ENCODE results near the gene NFIA.

NFIA gene

DNA sequence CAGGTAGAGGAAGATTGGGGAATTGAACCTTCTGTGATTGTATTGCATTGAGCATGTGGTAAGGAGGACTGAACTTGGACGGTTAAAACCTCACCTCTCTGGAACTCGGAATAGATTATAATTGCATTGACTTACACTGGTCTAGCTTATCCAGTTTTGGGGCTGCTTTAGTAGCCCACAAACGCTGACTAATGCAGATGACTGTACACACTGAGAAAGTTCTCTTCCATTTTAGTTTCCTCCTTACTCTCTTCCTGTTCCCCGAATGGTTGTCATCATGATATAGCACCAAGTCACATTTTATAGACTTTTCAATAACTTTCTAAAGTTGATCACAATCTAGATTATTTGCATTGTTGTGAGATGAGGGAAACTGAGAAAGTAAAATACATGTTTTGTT lies 78.2 kb downstream of the NFIA start:
- no peak for DNase-seq

DNA sequence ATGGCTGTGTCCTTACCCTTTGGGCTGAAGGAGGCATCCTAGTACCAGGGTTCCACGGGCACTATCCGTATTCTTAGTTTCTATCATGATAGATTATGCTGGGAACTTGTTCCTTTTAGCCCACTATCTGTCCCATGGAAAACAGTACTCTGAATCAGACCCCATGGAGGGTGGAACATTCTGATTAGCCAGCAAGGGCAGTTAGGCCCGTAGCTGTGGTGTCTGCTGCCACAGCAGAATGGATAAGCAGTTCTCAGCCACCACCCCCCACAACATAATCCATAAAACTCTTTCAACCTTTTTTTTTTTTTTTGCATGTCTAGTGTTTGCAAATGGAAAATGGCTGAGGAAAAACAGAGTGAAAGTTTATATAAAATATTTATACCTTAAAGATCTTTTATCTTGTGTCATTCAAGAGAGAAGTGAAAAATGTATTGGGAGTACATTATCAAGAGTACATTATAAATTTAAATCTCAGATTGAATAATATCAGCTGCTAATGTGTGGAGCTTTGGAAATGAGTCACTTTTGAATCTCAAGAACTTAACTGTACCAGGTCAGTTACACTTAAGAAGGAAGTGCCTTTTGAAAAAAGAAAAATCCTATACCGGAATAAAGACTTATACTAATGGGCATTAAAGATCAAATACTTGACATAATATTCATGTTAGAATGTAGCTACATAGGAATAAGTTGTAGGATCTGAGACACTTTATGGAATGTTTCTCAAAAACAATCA lies 80.3 kb downstream of the NFIA start:
- no peak for DNase-seq

DNA sequence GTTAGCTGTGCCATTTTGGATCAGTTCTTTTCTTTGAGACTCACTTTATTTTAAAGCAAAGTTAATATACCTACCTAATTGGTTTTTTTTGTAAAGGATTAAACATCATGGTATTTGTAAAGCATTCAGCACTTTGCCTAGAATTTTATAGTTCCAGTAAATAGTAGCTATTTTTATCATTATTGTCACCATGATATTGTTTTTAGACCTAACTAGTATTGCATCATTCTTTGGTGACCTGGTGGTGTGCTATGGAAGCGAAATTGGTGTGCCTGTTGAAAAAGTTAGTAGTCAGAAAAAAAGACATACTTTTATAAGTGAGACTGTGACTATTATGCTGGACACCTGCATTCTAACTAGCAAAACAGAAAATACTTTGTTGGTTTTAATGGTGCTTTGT lies 81.0 kb downstream of the NFIA start:
- no peak for DNase-seq

DNA sequence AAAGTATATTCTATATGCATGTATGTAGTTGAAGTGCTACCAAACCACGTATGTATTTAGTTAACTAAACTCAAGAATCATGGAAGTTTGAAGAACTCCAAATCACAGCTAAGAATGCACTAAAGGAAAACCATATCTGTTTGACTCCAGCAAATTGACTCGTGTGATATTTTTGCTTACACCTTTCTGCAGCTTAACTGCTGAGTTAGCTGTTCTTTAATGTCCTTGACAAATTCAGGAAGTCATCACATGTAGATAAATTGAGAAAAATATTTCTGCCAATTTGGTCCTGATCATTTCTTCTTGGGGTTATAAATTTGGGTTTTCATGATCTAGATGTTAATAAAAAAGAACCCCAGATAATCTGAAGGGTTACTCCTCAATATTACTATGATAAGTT lies 83.0 kb downstream of the NFIA start:
- no peak for DNase-seq

DNA sequence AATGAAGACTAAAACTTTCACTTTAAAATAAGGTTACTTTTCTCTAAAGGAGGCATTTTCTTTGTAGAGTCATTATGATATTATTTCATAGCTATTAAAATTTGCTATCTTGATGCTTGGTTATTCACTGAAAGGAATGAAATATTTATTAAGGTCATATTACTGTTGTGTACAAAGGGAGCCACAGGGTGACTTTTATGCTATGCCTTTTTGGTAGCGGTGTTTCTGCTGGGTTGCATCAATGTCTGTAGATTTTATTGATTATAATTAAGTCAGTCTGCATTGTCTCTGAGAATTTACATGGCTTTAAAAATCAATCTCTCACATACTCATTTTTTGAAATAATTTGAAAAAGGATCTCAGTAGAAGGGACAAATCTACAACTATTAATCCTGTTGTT lies 84.9 kb downstream of the NFIA start:
- no peak for DNase-seq

DNA sequence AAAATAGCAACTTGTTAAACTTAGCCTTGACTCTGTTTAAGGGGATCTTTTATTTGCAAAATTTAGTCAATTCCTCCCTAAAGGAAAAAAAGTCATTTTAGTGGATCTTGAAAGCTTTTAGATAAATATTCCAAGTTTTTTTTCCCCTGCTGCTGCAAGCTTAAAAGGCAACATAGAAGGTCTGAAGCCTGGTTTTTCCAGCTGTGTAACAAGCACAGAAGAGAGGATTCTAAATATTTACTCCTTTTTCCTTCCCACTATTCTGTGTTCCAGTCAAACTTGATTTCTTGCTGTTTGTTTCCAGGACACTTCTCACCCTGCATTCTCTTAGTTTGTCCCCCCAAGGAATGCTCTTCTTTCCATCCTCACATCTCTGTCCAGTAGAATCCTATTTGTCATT lies 86.7 kb downstream of the NFIA start:
- DNase-seq: no peak

DNA sequence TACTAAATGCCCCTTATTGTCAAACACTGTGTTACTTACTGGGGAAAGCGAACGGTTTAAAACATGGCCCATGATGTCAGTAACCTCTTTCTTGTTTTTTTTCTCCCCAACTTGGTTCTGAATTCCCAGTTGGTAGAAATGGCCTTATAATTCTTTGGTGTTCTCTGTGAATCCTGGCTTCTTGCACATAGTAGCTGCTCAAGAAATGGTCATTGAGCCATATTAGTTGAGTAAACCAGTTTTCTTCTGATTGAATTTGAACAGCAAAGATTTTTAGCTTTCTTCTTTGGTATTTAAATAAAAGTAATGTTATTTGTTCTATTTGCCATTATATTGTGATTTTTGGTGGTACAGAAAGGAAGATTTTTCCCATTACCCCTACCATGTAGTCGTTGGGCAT lies 87.3 kb downstream of the NFIA start:
- DNase-seq: no peak

DNA sequence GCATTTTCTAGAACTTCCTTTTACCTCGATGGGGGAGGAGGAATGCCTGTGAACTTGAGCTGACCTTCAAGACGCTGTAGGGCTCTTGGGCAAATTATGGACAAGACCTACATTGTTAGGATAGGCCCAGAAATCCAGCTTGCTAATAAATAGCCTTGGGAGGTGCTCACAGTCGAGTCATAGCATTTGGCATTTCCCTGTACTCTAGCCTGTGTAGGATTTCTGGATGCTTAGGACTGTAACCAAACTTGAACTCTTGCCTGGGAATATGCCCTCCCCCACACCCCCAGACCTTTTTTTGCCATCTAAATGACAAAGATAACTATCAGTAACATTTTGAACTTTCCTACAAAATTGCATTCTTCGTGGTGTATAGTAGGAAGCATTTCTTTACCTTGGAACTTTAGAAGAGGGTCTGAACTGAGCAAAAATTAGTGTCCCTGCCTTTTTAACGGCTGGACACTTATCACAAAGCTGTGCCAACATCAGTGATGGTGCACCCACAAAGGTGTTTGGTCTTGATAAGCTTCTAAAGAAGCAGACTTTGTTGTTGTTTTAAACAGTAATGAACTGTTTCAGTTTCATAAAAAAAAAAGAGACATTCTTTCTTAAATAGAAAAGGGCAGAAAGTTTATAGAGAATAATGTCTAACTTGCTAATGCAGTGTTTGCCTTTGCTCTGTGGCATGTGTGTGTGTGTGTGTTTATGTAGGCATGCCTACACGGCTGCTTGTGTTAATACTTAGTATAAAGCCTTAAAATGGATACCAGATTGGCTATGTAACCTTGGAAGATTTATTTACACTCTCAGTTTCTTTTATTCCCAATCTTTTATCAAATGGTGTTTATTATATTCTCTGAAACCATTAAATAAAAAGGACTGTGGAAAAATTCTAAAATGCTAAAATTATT lies 88.2 kb downstream of the NFIA start:
- DNase-seq: no peak

DNA sequence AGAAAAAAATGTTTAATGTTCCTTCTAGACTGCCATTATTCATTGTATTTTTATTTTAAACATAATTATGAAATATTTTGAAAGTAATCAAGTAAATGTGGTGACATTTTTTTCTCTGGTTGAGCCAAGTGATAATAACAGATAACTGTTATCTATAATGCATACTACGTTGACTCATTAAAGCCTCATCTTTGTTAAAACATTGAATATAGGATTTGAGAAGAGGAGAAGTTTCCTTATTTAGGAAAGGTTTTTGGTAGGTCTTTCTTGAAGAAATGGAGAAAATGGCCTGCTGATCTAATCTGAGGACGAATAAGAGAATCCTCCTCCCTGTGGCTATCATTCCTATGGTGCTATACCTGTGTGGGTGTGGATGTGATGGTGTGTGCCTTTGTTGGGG lies 89.0 kb downstream of the NFIA start:
- DNase-seq: no peak

DNA sequence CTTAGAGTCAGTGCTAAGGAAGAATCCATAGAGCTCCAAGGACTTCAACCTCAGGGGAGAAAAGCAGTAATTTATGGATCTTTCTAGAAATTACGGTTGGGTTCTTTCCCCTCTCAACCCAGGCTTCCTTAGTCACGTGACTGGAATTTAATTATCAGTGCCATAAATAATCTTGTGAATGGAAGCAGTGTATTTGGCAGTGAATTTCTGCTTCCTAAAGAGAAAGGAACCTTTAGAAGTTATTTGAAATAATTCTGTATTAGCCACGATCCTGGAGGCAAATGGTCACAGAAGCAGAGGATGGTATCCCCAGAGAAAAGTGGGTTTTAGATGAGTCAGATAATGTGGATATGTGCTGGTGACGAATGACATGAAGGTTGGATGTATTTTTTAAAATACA lies 89.6 kb downstream of the NFIA start:
- no peak for DNase-seq

DNA sequence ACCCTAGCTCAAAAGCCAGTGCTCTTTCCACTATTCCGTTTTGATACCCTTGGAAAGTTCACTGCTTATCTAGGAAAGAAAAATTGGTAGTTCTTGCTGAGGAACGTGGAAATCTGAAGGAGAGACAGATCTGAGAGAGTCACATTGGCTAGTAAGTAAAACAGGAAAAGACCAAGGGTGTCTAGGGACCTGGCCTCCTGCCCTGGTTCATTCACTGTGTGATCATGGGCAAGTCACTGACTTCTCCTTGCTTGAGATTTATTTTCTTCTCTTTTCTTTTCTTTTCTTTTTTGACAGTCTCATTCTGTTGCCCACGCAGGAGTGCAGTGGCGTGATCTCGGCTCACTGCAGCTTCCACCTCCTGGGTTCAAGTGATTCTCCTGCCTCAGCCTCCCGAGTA lies 90.8 kb downstream of the NFIA start:
- DNase-seq: no peak

DNA sequence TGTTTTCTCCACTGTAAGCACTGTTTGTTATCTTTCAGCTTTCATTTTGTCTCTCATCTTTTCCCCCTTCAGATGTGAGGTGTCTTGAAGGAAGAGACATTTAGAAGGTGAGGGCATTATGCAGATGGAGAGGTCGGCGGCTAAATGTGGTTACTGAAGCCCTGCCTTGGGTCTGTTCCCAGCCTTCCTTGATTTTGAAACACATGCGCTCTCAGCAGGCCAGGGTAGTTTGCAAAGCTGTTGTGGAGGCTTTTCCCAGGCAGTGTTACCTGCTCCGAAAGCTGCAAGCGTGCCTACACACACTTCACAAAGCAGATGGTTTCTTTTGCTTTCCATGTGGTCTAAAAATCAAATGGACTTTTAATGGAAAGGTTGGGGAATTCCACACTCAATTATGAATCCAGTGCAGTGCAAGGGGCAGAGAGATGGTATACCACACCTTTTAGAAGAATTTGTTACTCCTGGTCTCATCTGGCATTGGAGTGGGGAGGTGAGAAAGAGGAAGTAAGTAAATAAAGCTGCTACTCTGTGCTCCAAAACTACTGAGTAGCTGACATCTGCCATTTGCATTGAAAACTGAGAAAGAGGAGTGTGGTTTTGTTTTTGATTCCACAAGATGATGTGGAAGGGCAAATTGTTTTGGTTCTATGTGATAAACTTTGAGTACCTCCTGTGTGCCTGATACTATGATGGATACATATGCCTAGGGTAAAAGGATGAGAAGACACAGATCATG lies 91.9 kb downstream of the NFIA start:
- DNase-seq: no peak

DNA sequence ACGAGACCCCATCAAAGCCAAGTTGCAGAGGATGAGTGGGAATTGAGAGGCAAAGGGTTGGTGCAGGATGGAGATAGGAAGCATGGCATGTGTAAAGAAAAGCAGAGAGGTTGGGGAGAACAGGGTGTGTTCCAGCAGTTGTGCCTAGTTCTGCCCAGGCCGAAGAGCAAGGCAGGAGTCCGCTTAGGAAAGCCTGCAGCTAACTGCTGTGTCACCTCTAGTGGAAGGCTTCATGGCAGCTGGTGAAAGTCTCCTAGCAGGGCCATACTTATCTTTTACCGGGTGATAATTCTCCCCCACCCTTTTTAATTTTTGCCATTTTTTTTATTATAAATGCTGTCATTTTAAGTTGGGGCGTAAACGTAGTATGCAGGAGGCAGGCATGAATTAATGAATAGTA lies 93.6 kb downstream of the NFIA start:
- no peak for DNase-seq

DNA sequence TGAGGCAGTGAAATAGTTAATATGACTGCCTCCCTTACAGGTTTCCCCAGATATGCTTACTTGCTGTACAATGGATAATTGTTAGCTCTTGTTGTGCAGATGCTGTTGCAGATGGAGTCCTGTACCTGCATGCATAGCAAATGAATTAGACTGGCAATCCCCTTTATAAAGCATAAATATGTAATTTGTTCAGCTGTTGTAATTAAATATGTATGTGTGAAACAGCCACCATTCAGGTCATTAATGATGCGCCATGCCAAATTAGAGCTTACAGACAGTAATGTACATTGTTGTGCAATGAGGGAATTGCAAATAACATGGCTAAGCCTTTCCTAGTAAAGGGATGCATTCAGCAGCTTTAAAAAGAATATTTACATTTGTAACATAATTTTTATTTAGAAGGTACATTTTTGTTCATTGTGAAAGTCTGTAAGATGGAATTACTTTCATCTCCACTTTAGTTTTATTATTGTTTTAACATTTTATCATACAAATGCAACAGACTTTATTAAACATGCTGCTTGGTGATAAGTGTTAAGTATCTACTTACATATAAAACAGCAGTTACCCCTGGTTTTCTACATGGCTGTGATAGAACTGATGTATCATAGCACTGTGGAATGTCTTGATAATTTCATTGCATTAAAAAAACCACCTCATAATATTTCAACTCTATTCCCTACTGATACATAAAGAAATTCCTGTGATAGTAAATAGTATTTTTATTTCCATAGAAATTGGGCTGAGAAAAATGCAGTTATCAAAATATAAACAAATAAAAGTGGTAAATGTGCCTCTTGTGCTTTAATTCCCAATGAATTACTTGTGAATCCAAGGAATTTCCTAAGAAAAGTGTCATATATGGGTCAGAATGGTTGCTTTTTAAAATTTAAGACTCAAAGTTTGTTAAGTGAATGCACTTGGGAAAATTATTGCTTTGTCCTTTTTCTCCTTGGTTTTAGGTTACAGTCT lies 99.0 kb downstream of the NFIA start:
- DNase-seq: no peak

DNA sequence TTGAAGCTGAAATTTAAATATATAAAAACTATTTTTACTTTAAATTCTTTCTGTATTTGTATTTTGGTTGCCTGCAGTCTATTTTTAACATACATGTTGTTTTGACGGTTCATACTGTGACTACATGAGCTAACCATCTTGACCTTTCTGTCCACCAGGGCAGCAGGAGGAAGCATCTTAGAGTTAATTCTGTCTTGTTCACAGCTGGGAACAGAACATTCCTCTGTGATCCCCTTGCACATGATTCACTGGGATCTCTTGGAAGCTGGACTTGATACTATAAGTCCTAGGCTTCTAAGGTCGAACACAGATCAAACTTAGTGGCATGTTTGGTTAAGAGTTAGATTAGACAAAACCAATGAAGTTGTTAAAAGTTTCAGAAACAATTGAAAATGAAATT lies 99.7 kb downstream of the NFIA start:
- DNase-seq: no peak

DNA sequence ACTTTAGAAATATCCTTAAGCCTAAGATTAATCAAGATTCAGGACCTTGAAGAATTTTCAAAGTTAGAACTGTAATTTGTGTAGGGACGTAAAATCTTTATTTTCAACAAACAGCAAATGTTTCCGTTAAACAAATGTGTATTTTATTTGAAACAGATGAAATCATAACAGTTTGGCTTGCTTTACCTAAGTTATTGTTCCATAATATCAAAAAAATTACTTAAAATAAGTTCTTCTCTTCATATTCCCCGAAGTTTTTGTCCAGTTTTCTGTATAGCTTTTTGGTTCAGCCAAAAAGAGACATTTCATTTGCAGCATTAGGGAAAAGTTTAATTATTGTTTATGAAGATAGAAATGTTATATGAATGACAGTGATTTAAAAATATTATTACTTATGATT lies 100.1 kb downstream of the NFIA start:
- DNase-seq: no peak

DNA sequence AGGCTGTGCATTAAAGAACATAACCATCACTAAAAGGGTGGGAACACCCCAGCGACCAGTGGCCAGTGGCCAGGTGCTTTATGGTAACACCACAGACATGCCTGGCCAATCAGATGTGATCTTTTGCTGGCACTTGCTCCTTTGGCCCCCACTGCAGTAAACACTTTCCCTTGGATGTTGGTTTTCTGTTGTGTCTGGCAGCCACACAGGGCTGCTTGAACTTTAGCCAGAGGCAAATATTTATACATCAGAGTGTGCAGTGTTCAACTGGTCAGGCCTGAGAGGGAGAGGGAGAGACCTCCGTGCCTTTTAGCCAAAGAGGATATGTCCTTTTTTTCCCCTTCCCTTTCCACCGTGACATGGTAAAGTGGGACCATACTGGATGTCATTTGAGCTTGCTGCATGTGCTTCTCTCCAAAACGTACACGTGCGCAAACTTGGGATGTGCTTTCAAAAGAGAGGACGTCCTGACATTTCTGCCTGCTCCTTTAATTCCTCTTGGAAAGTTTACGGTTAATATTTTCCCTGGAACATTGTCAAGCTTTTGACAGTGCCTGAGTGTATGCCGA lies 101.2 kb downstream of the NFIA start:
- no peak for DNase-seq

DNA sequence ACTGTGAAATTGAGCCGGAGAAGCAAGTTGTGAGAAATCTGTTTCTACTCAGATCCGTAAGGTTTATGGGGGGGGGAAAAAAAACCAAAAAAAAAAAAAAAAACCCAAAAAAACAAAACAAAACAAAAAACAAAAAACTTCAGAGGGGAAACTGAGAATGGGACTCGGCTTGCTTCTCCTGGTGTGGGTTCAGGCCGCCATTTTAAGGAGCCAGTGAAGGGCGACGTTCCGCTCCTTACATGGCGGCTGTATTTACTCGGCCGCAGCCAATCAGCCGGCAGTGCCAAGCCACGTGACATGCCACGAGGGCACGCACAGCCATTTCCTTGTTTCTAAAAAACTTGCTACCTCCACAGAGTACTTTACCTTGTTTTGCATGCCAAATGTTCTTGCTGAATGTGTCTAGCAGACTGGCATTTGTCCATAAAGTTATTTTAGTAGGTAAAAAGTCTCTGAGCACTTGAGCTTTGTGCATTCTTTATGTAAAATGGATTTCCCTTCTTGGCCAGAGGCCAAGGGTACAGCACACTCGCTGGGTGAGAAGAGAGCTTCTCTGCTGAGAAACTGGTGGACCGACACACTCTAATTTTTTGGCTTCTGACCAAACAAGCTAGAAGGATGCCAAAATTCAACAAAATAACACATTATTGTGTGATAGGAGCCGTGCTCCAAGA lies 101.8 kb downstream of the NFIA start:
- no peak for DNase-seq

DNA sequence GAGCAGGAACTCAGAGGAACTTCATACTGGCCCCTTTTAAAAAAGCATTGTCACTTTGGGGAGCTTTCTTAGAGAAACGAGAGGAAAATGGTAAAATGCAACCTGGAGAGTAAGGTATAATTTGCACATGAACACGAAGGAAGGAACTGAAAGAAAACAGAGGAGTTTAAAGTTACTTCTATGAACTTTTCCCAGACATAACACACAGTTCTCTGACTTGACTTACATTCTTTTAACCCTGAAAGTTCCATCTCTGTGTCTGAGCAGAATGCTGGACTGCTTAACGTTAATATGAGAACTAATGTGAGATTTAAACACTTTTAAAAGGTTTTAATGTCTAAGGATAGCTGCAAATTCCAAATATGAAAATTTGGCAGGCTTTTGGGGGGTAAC lies 102.3 kb downstream of the NFIA start:
- DNase-seq: no peak

DNA sequence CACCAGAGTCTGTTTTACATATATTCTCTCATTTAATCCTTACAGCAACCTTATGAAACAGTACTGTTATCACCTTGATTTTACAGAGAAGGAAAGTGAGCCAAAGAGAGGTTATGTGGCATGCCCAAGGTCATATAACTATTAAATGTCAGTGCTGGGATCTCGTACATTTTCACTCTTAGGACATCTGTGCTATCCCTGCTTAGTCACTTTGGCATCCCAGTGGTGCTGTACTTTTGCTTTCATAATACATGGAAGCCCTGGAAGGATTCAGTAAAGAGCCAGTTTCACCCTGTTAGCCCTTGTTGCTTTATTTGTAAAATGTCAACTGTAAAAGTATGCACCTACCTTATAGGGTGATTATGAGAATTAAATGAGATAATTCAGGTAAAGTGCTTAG lies 104.4 kb downstream of the NFIA start:
- DNase-seq: no peak

DNA sequence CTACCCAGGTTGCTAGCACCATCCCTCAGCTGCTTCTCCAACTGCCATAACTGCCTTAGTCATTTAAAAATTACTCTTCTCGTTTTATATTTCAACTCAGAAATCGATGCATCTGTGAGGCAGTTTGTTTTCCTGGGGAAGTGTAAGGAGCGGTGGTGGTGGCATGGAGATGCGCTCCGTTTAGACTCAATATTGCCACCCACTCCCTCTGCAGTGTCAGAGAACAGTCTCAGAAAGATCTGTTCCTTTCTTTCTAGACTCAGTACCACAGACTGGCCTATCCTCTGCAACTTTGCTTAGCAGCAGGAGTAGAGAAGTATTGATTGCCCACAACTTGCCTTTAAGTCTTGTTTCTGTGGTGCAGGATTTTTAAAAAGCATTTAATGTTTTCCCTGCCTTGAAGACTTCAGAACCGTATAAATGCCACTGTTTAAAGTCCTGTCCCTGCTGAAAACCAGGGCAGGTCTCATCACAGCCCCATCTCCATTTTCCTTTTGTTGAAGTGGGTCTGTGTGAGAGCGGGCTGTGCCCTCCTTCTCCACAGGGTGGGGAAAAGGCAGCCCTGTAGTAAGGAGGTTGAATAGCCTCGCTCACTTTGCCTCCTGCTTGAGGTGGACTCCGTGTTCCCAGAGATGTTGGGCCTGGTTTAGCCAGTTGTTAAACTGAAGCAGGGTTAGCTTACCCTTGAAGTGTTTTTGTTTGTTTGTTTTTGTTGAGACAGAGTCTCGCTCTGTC lies 105.2 kb downstream of the NFIA start:
- DNase-seq: no peak

Data from stimulated activated CD4-positive, alpha-beta T cell treated with anti-CD3 and anti-CD28 coated beads, Interleukin-2, amount 100 ng/mL, for 48 hours (primary cell).